Lower leg skin (tissue), 4 donors: ENCODE results near the gene NEURL4. TPM values are rescaled to one million over a fixed set of nuclear protein-coding genes. Genes with fewer than 3 reads are reported as not detected.

Source experiments
- DNase-seq, 2 donors: peaks; one replicate each; pipeline ENCODE4 v3.0.0-alpha.2; 2019; ENCODE audit warnings: low spot score in 2 of 2
- H3K4me3 ChIP-seq: fragments of 200-600 bp; sonication (generic); 2 replicates; pipeline ENCODE4 v1.5.1; 2017; ENCODE audit warnings: mild to moderate bottlenecking, low read depth; ENCODE audit not compliant: poor library complexity, severe bottlenecking
- CTCF ChIP-seq, 3 donors: fragments of 450-650 bp; IDR thresholded peaks; one replicate each; pipeline ENCODE4 v1.5.1; 2016; ENCODE audit warnings: antibody characterized with exemption in 3 of 3, mild to moderate bottlenecking in 3 of 3, moderate library complexity in 2 of 3
- POLR2A ChIP-seq, 2 donors: fragments of 450-650 bp; IDR thresholded peaks; one replicate each; pipeline ENCODE4 v1.6.1; 2016 to 2017; ENCODE audit warnings: antibody characterized with exemption in 2 of 2, mild to moderate bottlenecking in 1 of 2, moderate library complexity in 1 of 2
- WGBS, 2 donors: methylation state at CpG; one replicate each; pipeline ENCODE4 v1.1.5; 2018; 5-methylcytosine and 5-hydroxymethylcytosine counted together
- intact Hi-C: fragments of 100-400 bp; cut with DNase I; formaldehyde crosslinking; loops from one replicate; pipeline ENCODE4 v1.15.0; 2023; ENCODE audit warnings: low total_unique reads
- total RNA-seq, 4 donors: library from RNA; depleted of rRNA; stranded (reverse); fragments of >200 nt; gene quantifications; one replicate each; pipeline ENCODE4 v1.1.0, GENCODE V29; 2016

The NEURL4 gene
- total RNA-seq, 4 donors from 2014 or later, result 13.3 to 44.8 (median 22.3) TPM

DNA sequence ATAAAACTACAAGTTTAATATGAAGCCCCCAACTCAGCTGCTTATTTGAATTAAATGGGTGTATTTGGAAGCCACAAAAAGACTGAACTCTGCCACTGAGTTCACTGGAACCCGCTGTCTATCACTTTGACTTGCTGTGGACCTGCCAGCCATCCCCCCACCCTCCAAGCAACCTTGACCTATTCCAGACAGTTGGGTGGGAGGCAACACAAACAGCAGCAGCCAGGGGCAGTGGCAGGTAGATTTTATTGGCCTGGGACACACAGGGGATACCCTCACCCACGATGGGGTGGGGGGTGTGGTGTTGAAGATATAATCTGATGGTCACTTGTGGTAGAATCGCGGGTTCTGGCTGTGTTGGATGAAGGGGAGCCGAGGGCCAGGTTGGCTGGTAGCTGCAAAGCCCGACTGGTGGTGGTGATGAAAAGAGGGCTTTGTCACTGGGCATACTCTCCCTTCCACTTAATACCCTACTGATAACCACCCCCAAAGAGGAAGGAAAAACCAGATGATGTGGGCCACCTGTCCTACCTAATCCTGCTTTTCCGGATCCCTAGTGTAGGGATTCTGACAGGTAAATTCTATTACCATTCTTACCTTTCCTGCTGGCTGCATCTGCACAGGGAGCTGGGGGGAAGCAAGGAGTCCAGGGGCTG lies 16.6 kb downstream of the NEURL4 start:
- no peak for DNase-seq
- no peak overlapping the region for H3K4me3 ChIP-seq
- intact Hi-C loops, result no loop called here
- TF ChIP-seq CTCF (IDR thresholded peaks at IDR 0.05), result no peak
- no peak for TF ChIP-seq POLR2A (IDR thresholded peaks at IDR 0.05)
- 71 to 79% methylated on average over 7 of the region's 7 CpGs for WGBS, 2 donors

- intact Hi-C loops, result no loop called here
- TF ChIP-seq POLR2A (IDR thresholded peaks at IDR 0.05) (no peak), CTCF (IDR thresholded peaks at IDR 0.05) (no peak)
- no peak for DNase-seq
- 74 to 81% methylated on average over 7 of the region's 7 CpGs for WGBS, 2 donors
- no peak overlapping the region for H3K4me3 ChIP-seq
These were observed 17.9 kb downstream of the NEURL4 start for GRCh38 chr17:7311110-7311705.

DNA sequence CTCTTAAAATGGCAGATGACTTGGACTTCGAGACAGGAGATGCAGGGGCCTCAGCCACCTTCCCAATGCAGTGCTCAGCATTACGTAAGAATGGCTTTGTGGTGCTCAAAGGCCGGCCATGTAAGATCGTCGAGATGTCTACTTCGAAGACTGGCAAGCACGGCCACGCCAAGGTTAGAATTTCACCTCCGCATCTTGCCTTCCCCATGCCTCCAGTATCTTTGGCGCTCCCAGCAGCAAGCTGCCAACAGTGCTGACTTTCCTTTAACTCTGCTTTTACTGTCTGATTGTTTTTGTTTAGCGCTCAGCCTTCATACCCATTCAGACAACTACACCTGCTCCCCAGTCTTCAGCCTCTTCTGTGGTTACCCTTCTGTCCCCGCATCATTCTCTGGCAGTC lies 19.5 kb downstream of the NEURL4 start:
- WGBS, 2 donors, result 81 to 86% methylated on average over 12 of the region's 12 CpGs
- no peak for TF ChIP-seq CTCF (IDR thresholded peaks at IDR 0.05)
- TF ChIP-seq POLR2A (IDR thresholded peaks at IDR 0.05), result no peak
- H3K4me3 ChIP-seq, result no peak overlapping the region
- DNase-seq, result no peak
- intact Hi-C loops, result no loop called here

DNA sequence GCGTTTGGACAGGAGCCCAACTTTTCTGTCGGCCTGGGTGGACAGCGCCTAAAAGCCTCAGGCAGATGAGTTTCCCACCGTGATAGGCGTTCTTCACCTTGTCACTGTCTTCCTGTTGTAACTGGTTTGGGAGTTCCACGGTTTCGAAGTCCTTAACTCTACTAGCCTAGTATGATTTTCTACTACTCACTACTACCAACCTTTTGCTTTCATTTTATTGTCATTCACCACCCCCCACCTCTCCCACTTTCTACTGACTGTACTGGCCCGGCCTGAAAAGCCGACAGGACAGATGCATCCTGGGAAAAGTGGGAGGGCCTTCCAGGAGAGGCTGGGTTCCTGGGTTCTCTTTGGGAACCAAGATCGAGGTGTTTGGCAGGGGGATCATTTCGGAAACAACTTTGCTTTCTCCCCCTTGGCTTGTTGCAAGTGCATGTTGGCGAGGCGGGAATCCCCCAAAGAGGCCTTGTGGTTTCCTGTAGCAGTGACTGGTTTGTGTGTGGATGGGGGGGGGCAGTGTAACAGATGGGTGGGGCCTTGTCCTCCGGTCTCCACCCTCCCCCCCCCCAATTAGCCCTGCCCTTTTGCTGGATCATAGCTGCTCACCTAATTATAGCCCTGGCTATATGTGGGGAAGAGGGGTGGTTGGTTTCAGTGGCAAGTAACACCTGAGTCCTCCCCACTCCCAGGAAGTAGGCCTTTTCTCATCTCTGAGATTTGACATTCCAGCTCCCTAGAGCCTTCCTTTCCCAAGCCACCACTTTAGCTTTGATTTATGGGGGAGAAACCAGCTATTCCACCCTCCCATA lies 20.3 kb downstream of the NEURL4 start:
- H3K4me3 ChIP-seq, result peak overlapping the region; percentile 85
- TF ChIP-seq POLR2A (IDR thresholded peaks at IDR 0.05) (no peak), CTCF (IDR thresholded peaks at IDR 0.05) (no peak)
- WGBS, 2 donors, result 0 to 1% methylated on average over 14 of the region's 14 CpGs
- DNase-seq, result peak; percentile 88 to 96
- intact Hi-C loops, result no loop called here

- WGBS, 2 donors, result 0 to 1% methylated on average over 57 to 72 of the region's 104 CpGs
- peak in 1 of 2 donors; percentile 48 for DNase-seq
- TF ChIP-seq CTCF (IDR thresholded peaks at IDR 0.05), result no peak
- TF ChIP-seq POLR2A (IDR thresholded peaks at IDR 0.05), result peak in 1 of 2 donors; percentile 41
- H3K4me3 ChIP-seq, result peak overlapping the region; percentile 85
- intact Hi-C loops, result no loop called here
These were observed 21.2 kb downstream of the NEURL4 start for GRCh38 chr17:7307686-7308624.
